Omental fat pad (tissue), 4 donors: ENCODE data around the gene BCL2. TPM values are rescaled to one million over a fixed set of nuclear protein-coding genes. Genes with fewer than 3 reads are reported as not detected.

Experiments
- ATAC-seq: fragments of 150-250 bp; one replicate; pipeline ENCODE4 v1.9.1; 2016; ENCODE audit warnings: mild to moderate bottlenecking, moderate library complexity; ENCODE audit not compliant: low FRiP score
- DNase-seq: peaks from one replicate; pipeline ENCODE4 v3.0.0-alpha.2; 2019; ENCODE audit warnings: low spot score
- CTCF ChIP-seq, 3 donors: fragments of 450-650 bp; IDR thresholded peaks; one replicate each; pipeline ENCODE4 v1.5.1; 2016 to 2017; ENCODE audit warnings: antibody characterized with exemption in 3 of 3, mild to moderate bottlenecking in 3 of 3, moderate library complexity in 2 of 3
- total RNA-seq, 4 donors: library from RNA; depleted of rRNA; stranded (reverse); fragments of >200 nt; gene quantifications; one replicate each; pipeline ENCODE4 v1.1.0, GENCODE V29; 2016

Gene BCL2
- total RNA-seq, 4 donors from 2014 or later: 18.4 to 84.5 (median 30.2) TPM

GRCh38 chr18:63186520-63187222, 132.9 kb downstream of the BCL2 start:
- TF ChIP-seq CTCF (IDR thresholded peaks at IDR 0.05): no peak
- DNase-seq: no peak
- ATAC-seq: no peak

DNA sequence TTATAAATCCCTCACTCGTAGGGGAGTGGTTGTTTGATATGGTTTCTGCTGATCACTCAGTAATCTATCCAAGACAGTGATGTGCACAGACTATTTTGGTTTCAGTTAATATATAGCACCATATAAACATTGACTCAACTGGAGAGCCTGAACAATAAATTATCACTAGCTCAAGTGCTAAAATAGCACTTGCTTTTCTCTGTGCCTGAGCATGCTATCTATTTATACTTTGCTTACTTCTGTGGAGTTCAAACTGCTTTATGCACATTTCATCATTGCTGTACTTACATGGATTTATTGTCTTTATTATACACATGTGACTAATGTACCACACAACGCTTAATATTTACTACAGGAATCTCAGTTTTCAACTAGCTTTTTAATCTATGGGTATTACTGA, 133.6 kb downstream of the BCL2 start:
- TF ChIP-seq CTCF (IDR thresholded peaks at IDR 0.05): no peak
- no peak for ATAC-seq
- no peak for DNase-seq

GRCh38 chr18:63183952-63184770, 135.4 kb downstream of the BCL2 start:
- no peak for TF ChIP-seq CTCF (IDR thresholded peaks at IDR 0.05)
- ATAC-seq (no peak), DNase-seq (no peak)

- no peak for TF ChIP-seq CTCF (IDR thresholded peaks at IDR 0.05)
- ATAC-seq (no peak), DNase-seq (no peak)
These were observed 136.2 kb downstream of the BCL2 start for GRCh38 chr18:63183378-63183777.

DNA sequence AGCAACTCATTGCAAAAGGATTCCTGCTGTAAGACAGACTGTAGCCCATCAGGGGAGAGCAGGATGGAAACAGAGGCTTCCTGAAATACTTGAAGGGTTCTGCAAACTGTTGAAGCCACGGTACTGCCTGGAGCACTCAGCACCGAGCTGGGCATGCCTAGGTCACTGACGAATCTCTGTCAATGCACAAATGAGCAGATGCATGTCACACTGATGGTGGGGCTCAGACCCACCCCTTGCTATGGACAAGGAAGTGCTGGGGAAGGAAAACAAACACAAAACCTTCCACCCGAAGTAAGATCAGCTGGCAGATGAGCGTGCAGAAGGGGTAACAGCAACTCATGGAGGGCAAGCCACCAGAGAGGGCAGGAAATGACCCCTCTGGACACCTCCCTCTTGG, 136.7 kb downstream of the BCL2 start:
- DNase-seq (no peak), ATAC-seq (no peak)
- TF ChIP-seq CTCF (IDR thresholded peaks at IDR 0.05): no peak

GRCh38 chr18:63182310-63182772, 137.2 kb downstream of the BCL2 start:
- no peak for DNase-seq
- no peak for TF ChIP-seq CTCF (IDR thresholded peaks at IDR 0.05)
- ATAC-seq: no peak
